Forelimb muscle (tissue), 1 donor: ENCODE data around the gene HSDL1. TPM values are rescaled to one million over a fixed set of nuclear protein-coding genes. Genes with fewer than 3 reads are reported as not detected.

Experiments used
- DNase-seq: peaks from one replicate; pipeline ENCODE4 v3.0.0-alpha.2; 2013; ENCODE audit warnings: low read depth
- polyA plus RNA-seq: library from polyadenylated mRNA; unstranded; fragments of 120-200 nt; gene quantifications from one replicate; pipeline ENCODE4 v1.2.1, GENCODE V29; 2013; ENCODE audit not compliant: insufficient read length

The HSDL1 gene
- polyA plus RNA-seq, 1 donor = 17.3 TPM

- DNase-seq = no peak
Measured at GRCh38 chr16:84082110-84082509, 62.9 kb downstream of the HSDL1 start.

- no peak for DNase-seq
Measured at GRCh38 chr16:84081446-84081989, 63.5 kb downstream of the HSDL1 start.

GRCh38 chr16:84080813-84081212 lies 64.2 kb downstream of the HSDL1 start:
- no peak for DNase-seq

GRCh38 chr16:84080378-84080777 lies 64.6 kb downstream of the HSDL1 start:
- no peak for DNase-seq

- no peak for DNase-seq
Measured at GRCh38 chr16:84079664-84080063, 65.3 kb downstream of the HSDL1 start.

GRCh38 chr16:84075376-84075775 lies 69.6 kb downstream of the HSDL1 start:
- DNase-seq = no peak

GRCh38 chr16:84074721-84075120 lies 70.3 kb downstream of the HSDL1 start:
- DNase-seq = no peak

Other genes with a start within 250 kb of the HSDL1 start
- gene MLYCD, start 246.1 kb downstream of the HSDL1 start, polyA plus RNA-seq = 3.9 TPM
- gene OSGIN1, start 191.9 kb downstream of the HSDL1 start, polyA plus RNA-seq = 0.59 TPM
- 0.66 TPM for gene NECAB2, start 176.9 kb downstream of the HSDL1 start, polyA plus RNA-seq
- not detected for gene SLC38A8, start 102.4 kb downstream of the HSDL1 start, polyA plus RNA-seq
- gene MBTPS1, start 28.2 kb downstream of the HSDL1 start, polyA plus RNA-seq = 61.1 TPM
- gene DNAAF1, start 131 bp upstream of the HSDL1 start, polyA plus RNA-seq = 0.33 TPM
- 26.1 TPM for gene TAF1C, start 41.9 kb upstream of the HSDL1 start, polyA plus RNA-seq
- gene ADAD2, start 46.0 kb upstream of the HSDL1 start, polyA plus RNA-seq = 0.94 TPM
- 0.03 TPM for gene KCNG4, start 94.8 kb upstream of the HSDL1 start, polyA plus RNA-seq
- gene WFDC1, start 149.7 kb upstream of the HSDL1 start, polyA plus RNA-seq = 1.8 TPM
- 0.38 TPM for gene ATP2C2, start 223.4 kb upstream of the HSDL1 start, polyA plus RNA-seq